Measurements from ENCODE around the gene ZNF14. TPM values are rescaled to one million over a fixed set of nuclear protein-coding genes. Genes with fewer than 3 reads are reported as not detected.
"Not testable (repeated sequence)": the region's sequence is repeated elsewhere in the genome, so short reads cannot be mapped to it uniquely, and the experiment has no call there.

Gene ZNF14
- total RNA-seq, 1 experiment from 2014 or later, result 5.0 TPM

GRCh38 chr19:19711934-19712828 lies 20.7 kb downstream of the ZNF14 start:
- peaks cover 63% of the 10 kb centered on the region for H3K36me3 ChIP-seq
- no peak overlapping the region for H3K4me3 ChIP-seq
- no peaks in the 10 kb centered on the region for H3K27me3 ChIP-seq
- DNase-seq, result no peak
- peaks cover 90% of the 10 kb centered on the region for H3K9me3 ChIP-seq

- H3K4me3 ChIP-seq, result no peak overlapping the region
- no peaks in the 10 kb centered on the region for H3K27me3 ChIP-seq
- H3K9me3 ChIP-seq, result peaks cover 90% of the 10 kb centered on the region
- H3K36me3 ChIP-seq, result peaks cover 59% of the 10 kb centered on the region
- DNase-seq, result no peak
Observed at GRCh38 chr19:19711306-19711933, 21.5 kb downstream of the ZNF14 start.

GRCh38 chr19:19710506-19710905 lies 22.4 kb downstream of the ZNF14 start:
- Histone ChIP-seq H3K4me3 (no peak overlapping the region), H3K36me3 (peaks cover 59% of the 10 kb centered on the region), H3K9me3 (peaks cover 83% of the 10 kb centered on the region), H3K27me3 (no peaks in the 10 kb centered on the region)
- no peak for DNase-seq

- no peak for DNase-seq
- Histone ChIP-seq H3K4me3 (no peak overlapping the region), H3K27me3 (no peaks in the 10 kb centered on the region), H3K36me3 (peaks cover 22% of the 10 kb centered on the region), H3K9me3 (peaks cover 58% of the 10 kb centered on the region)
Observed at GRCh38 chr19:19704836-19705235, 28.1 kb downstream of the ZNF14 start.

GRCh38 chr19:19700493-19700892 lies 32.4 kb downstream of the ZNF14 start:
- peaks cover 26% of the 10 kb centered on the region for H3K9me3 ChIP-seq
- not testable (repeated sequence) for DNase-seq, H3K36me3 ChIP-seq, H3K27me3 ChIP-seq, H3K4me3 ChIP-seq

GRCh38 chr19:19697589-19697988 lies 35.3 kb downstream of the ZNF14 start:
- Histone ChIP-seq H3K36me3 (no peaks in the 10 kb centered on the region), H3K27me3 (no peaks in the 10 kb centered on the region), H3K4me3 (no peak overlapping the region), H3K9me3 (peaks cover 13% of the 10 kb centered on the region)
- no peak for DNase-seq

GRCh38 chr19:19696386-19696785 lies 36.5 kb downstream of the ZNF14 start:
- H3K4me3 ChIP-seq, result no peak overlapping the region
- no peaks in the 10 kb centered on the region for H3K27me3 ChIP-seq
- no peaks in the 10 kb centered on the region for H3K36me3 ChIP-seq
- peaks cover 10% of the 10 kb centered on the region for H3K9me3 ChIP-seq
- no peak for DNase-seq

- Histone ChIP-seq H3K9me3 (peaks cover 2% of the 10 kb centered on the region), H3K27me3 (no peaks in the 10 kb centered on the region), H3K4me3 (no peak overlapping the region), H3K36me3 (peaks cover 7% of the 10 kb centered on the region)
- no peak for DNase-seq
Observed at GRCh38 chr19:19691683-19692082, 41.2 kb downstream of the ZNF14 start.

DNA sequence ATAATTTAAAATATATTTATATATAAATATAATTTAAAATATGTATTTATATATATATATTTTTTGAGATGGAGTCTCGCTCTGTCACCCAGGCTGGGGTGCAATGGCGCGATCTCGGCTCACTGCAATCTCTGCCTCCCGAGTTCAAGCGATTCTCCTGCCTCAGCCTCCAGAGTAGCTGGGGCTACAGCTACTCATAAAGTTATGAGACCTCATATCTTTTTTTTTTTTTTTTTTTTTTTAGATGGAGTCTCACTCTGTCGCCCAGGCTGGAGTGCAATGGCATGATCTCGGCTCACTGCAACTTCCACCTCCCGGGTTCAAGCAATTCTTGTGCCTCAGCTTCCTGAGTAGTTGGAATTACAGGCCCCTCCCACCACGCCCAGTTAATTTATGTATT lies 43.9 kb downstream of the ZNF14 start:
- not testable (repeated sequence) for H3K36me3 ChIP-seq, H3K27me3 ChIP-seq, H3K4me3 ChIP-seq, DNase-seq
- H3K9me3 ChIP-seq, result peaks cover 25% of the 10 kb centered on the region

DNA sequence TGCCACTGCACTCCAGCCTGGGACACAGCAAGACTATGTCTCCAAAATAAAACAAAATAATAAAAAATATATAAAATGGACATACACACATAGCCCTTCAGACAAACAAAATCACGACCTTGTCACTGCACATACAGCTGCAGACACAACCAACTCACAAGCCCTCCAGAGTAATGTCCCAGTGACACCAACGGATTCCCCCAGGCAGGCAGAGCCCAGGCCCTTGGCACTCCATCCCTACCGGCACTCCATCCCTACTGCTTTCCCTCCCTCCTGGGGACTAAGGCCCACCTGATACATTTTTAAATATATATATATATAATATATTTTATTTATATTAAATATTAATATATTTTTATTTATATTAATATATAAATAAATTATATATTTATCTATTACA lies 45.8 kb downstream of the ZNF14 start:
- Histone ChIP-seq H3K36me3 (peaks cover 7% of the 10 kb centered on the region), H3K9me3 (peaks cover 26% of the 10 kb centered on the region), H3K4me3 (no peak overlapping the region), H3K27me3 (no peaks in the 10 kb centered on the region)
- no peak for DNase-seq

GRCh38 chr19:19686580-19686979 lies 46.3 kb downstream of the ZNF14 start:
- Histone ChIP-seq H3K9me3 (peaks cover 26% of the 10 kb centered on the region), H3K4me3 (no peak overlapping the region), H3K27me3 (no peaks in the 10 kb centered on the region), H3K36me3 (peaks cover 7% of the 10 kb centered on the region)
- DNase-seq, result no peak

- peaks cover 30% of the 10 kb centered on the region for H3K9me3 ChIP-seq
- not testable (repeated sequence) for DNase-seq
Observed at GRCh38 chr19:19686119-19686518, 46.8 kb downstream of the ZNF14 start.

GRCh38 chr19:19679176-19680073 lies 53.5 kb downstream of the ZNF14 start:
- no peaks in the 10 kb centered on the region for H3K27me3 ChIP-seq
- no peak for DNase-seq
- no peak overlapping the region for H3K4me3 ChIP-seq
- H3K36me3 ChIP-seq, result peaks cover 70% of the 10 kb centered on the region
- H3K9me3 ChIP-seq, result peaks cover 57% of the 10 kb centered on the region

More at GRCh38 chr19:19686119-19686518, 46.8 kb downstream of the ZNF14 start:
- H3K27me3 ChIP-seq, H3K4me3 ChIP-seq: not testable (repeated sequence)
- H3K36me3 ChIP-seq, result peaks cover 11% of the 10 kb centered on the region

GRCh38 chr19:19677579-19677978 lies 55.3 kb downstream of the ZNF14 start:
- DNase-seq, result no peak
- H3K9me3 ChIP-seq, result peaks cover 61% of the 10 kb centered on the region
- H3K36me3 ChIP-seq, result peaks cover 85% of the 10 kb centered on the region
- no peaks in the 10 kb centered on the region for H3K27me3 ChIP-seq
- no peak overlapping the region for H3K4me3 ChIP-seq

GRCh38 chr19:19674315-19674714 lies 58.6 kb downstream of the ZNF14 start:
- no peak overlapping the region for H3K4me3 ChIP-seq
- no peaks in the 10 kb centered on the region for H3K27me3 ChIP-seq
- peaks cover 72% of the 10 kb centered on the region for H3K36me3 ChIP-seq
- DNase-seq, result no peak
- H3K9me3 ChIP-seq, result peaks cover 59% of the 10 kb centered on the region

GRCh38 chr19:19672816-19673215 lies 60.1 kb downstream of the ZNF14 start:
- H3K4me3 ChIP-seq, result no peak overlapping the region
- no peaks in the 10 kb centered on the region for H3K27me3 ChIP-seq
- peaks cover 60% of the 10 kb centered on the region for H3K36me3 ChIP-seq
- DNase-seq, result no peak
- H3K9me3 ChIP-seq, result peaks cover 49% of the 10 kb centered on the region

DNA sequence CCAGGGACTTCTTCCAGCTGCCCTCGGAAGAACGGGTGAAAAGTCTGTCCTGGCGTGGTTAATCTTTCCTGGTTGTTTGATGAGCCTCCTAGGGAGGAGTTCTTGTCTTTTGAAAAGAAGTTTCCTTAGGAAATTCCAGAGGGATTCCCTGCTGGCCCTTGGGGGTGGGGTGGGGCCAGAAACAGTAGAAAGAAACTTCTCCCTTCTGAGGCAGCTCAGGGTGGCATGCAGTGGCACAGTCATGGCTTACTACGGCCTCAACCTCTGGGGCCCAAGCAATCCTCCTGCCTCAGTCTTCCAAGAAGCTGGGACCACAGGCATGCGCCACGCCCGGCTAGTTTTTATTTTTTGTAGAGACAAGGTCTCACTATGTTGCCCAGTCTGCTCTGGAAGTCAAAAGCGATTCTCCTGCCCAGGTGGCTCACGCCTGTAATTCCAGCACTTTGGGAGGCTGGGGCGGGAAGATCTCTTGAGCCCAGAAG lies 62.8 kb downstream of the ZNF14 start:
- no peaks in the 10 kb centered on the region for H3K27me3 ChIP-seq
- DNase-seq, result no peak
- peaks cover 34% of the 10 kb centered on the region for H3K36me3 ChIP-seq
- peak overlapping the region; percentile 91 for H3K4me3 ChIP-seq
- H3K9me3 ChIP-seq, result peaks cover 33% of the 10 kb centered on the region

Data from MG63 (cell line).